ENCODE results near the gene CCPG1. TPM values are rescaled to one million over a fixed set of nuclear protein-coding genes. Genes with fewer than 3 reads are reported as not detected.
A peak's percentile ranks its signal among the peaks of the same experiment; 100 is the strongest.

The CCPG1 gene
- total RNA-seq, 1 experiment from 2014 or later: 17.1 TPM

- H3K4me3 Mint-ChIP-seq: no peak overlapping the region
- H3K4me1 Mint-ChIP-seq: peaks cover 4% of the 10 kb centered on the region; the same call in 1 of the 2 replicates
- ATAC-seq: peak; percentile 80
- TF ChIP-seq ZNF423 (CRISPR knock-in tag; IDR thresholded peaks at IDR 0.05): no peak
- TF ChIP-seq, protein P1, sequence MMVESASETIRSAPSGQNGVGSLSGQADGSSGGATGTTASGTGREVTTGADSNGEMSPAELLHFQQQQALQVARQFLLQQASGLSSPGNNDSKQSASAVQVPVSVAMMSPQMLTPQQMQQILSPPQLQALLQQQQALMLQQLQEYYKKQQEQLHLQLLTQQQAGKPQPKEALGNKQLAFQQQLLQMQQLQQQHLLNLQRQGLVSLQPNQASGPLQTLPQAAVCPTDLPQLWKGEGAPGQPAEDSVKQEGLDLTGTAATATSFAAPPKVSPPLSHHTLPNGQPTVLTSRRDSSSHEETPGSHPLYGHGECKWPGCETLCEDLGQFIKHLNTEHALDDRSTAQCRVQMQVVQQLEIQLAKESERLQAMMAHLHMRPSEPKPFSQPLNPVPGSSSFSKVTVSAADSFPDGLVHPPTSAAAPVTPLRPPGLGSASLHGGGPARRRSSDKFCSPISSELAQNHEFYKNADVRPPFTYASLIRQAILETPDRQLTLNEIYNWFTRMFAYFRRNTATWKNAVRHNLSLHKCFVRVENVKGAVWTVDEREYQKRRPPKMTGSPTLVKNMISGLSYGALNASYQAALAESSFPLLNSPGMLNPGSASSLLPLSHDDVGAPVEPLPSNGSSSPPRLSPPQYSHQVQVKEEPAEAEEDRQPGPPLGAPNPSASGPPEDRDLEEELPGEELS (CRISPR knock-in tag; IDR thresholded peaks at IDR 0.05): no peak
- TF ChIP-seq MLX (CRISPR knock-in tag; IDR thresholded peaks at IDR 0.05): no peak
- no peak for TF ChIP-seq CBFB (CRISPR knock-in tag; IDR thresholded peaks at IDR 0.05; ENCODE audit: low read depth)
- TF ChIP-seq CREB1 (CRISPR knock-in tag; IDR thresholded peaks at IDR 0.05): no peak
- no peak for TF ChIP-seq USF2 (CRISPR knock-in tag; IDR thresholded peaks at IDR 0.05)
- TF ChIP-seq ZNF263 (CRISPR knock-in tag; IDR thresholded peaks at IDR 0.05; ENCODE audit: low read depth): no peak
- TF ChIP-seq, protein P2, sequence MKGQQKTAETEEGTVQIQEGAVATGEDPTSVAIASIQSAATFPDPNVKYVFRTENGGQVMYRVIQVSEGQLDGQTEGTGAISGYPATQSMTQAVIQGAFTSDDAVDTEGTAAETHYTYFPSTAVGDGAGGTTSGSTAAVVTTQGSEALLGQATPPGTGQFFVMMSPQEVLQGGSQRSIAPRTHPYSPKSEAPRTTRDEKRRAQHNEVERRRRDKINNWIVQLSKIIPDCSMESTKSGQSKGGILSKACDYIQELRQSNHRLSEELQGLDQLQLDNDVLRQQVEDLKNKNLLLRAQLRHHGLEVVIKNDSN (CRISPR knock-in tag; IDR thresholded peaks at IDR 0.05): no peak
- no peak for DNase-seq (ENCODE audit: low spot score)
- CTCF ChIA-PET: interaction anchor here (0.5 to 2.9 kb wide), 23 partner anchors 9 to 473 kb away, joined by 3 to 38 read pairs (median 3); partner anchors contain the start of genes CCPG1 and PIERCE2
- POLR2A ChIA-PET: no interaction called here
- no peaks in the 10 kb centered on the region for H3K9me3 Mint-ChIP-seq
- H3K36me3 Mint-ChIP-seq: no peaks in the 10 kb centered on the region
- no peak overlapping the region for H3K27ac Mint-ChIP-seq
- H3K27me3 Mint-ChIP-seq (ENCODE audit: low read depth): no peaks in the 10 kb centered on the region
Observed at GRCh38 chr15:55434989-55435825, 27.0 kb upstream of the CCPG1 start.

DNA sequence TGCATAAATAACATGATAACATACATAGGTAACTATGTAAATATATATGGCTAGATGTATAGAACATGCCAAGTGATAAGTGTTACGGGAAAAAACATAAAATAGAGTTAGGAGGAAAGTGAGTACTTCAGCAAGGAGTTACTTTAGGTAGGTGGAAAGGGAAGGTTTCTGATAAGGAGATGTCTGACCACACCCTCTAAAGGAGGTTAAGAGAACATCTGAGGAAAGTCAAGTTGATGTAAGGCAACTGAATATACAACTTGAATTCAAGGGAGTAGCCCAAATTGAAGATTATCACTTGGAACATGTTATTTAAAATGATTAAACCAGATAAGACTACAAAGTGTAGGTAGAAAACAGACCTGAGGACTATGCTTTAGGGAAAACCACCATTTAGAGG lies 13.9 kb upstream of the CCPG1 start:
- POLR2A ChIA-PET: no interaction called here
- H3K4me3 Mint-ChIP-seq: no peak overlapping the region
- H3K36me3 Mint-ChIP-seq: no peaks in the 10 kb centered on the region
- ATAC-seq (no peak), DNase-seq (ENCODE audit: low spot score) (no peak)
- H3K9me3 Mint-ChIP-seq: 0 out of 2 replicates have a peak, but pooled peaks cover 5% of the 10 kb centered on the region
- CTCF ChIA-PET: interaction anchor here (0.9 kb wide), 1 partner anchor 14 kb away, joined by 3 read pairs; the partner anchor contains the start of genes CCPG1 and PIERCE2
- H3K27ac Mint-ChIP-seq: no peak overlapping the region; the same call in 1 of the 2 replicates
- peaks cover 13% of the 10 kb centered on the region for H3K4me1 Mint-ChIP-seq
- no peaks in the 10 kb centered on the region for H3K27me3 Mint-ChIP-seq (ENCODE audit: low read depth)
- TF ChIP-seq HMGA2 (CRISPR knock-in tag; IDR thresholded peaks at IDR 0.05) (no peak), IRF2 (CRISPR knock-in tag; IDR thresholded peaks at IDR 0.05; ENCODE audit: borderline replicate concordance, low read depth) (no peak), ETV6 (CRISPR knock-in tag; IDR thresholded peaks at IDR 0.05) (no peak), ATF1 (CRISPR knock-in tag; IDR thresholded peaks at IDR 0.05) (no peak), FOXJ3 (CRISPR knock-in tag; IDR thresholded peaks at IDR 0.05; ENCODE audit: borderline replicate concordance) (no peak), ZNF232 (CRISPR knock-in tag; IDR thresholded peaks at IDR 0.05) (no peak), E2F5 (CRISPR knock-in tag; IDR thresholded peaks at IDR 0.05) (no peak), CREB1 (CRISPR knock-in tag; IDR thresholded peaks at IDR 0.05) (no peak), ZSCAN18 (CRISPR knock-in tag; IDR thresholded peaks at IDR 0.05) (no peak)
- TF ChIP-seq, protein P1 (CRISPR knock-in tag; IDR thresholded peaks at IDR 0.05): no peak
